Cortex of kidney (tissue), 1 donor: ENCODE measurements around the gene TYMS.

ENCODE experiments used
- DNase-seq: peaks from one replicate; lab custom pipeline; 2025; lab: John Stamatoyannopoulos, UW

Gene TYMS

GRCh38 chr18:647304-647703 lies 10.1 kb upstream of the TYMS start:
- DNase-seq: no peak

- DNase-seq: no peak
Measured at GRCh38 chr18:649341-649740, 8.1 kb upstream of the TYMS start.

GRCh38 chr18:650428-650858 lies 7.0 kb upstream of the TYMS start:
- DNase-seq: no peak

GRCh38 chr18:652131-652530 lies 5.3 kb upstream of the TYMS start:
- no peak for DNase-seq

GRCh38 chr18:653512-653911 lies 3.9 kb upstream of the TYMS start:
- no peak for DNase-seq

GRCh38 chr18:654601-655000 lies 2.9 kb upstream of the TYMS start:
- no peak for DNase-seq

- no peak for DNase-seq
Measured at GRCh38 chr18:655445-655844, 2.0 kb upstream of the TYMS start.

- no peak for DNase-seq
Measured at GRCh38 chr18:658001-658946, 821 bp downstream of the TYMS start.

GRCh38 chr18:658947-659533 lies 1.6 kb downstream of the TYMS start:
- DNase-seq: no peak

GRCh38 chr18:659597-659996 lies 2.1 kb downstream of the TYMS start:
- no peak for DNase-seq

GRCh38 chr18:662197-662596 lies 4.7 kb downstream of the TYMS start:
- DNase-seq: no peak

- DNase-seq: no peak
Measured at GRCh38 chr18:666177-666576, 8.7 kb downstream of the TYMS start.

- no peak for DNase-seq
Measured at GRCh38 chr18:666628-667027, 9.2 kb downstream of the TYMS start.

- DNase-seq: no peak
Measured at GRCh38 chr18:668260-668659, 10.8 kb downstream of the TYMS start.

GRCh38 chr18:669077-669476 lies 11.6 kb downstream of the TYMS start:
- DNase-seq: no peak

- no peak for DNase-seq
Measured at GRCh38 chr18:670522-670921, 13.1 kb downstream of the TYMS start.

GRCh38 chr18:671405-671804 lies 14.0 kb downstream of the TYMS start:
- no peak for DNase-seq

- no peak for DNase-seq
Measured at GRCh38 chr18:673317-673716, 15.9 kb downstream of the TYMS start.

- no peak for DNase-seq
Measured at GRCh38 chr18:673769-674168, 16.3 kb downstream of the TYMS start.

GRCh38 chr18:675307-675706 lies 17.9 kb downstream of the TYMS start:
- no peak for DNase-seq

GRCh38 chr18:676069-676468 lies 18.6 kb downstream of the TYMS start:
- DNase-seq: no peak

GRCh38 chr18:676736-677135 lies 19.3 kb downstream of the TYMS start:
- no peak for DNase-seq

GRCh38 chr18:677145-677544 lies 19.7 kb downstream of the TYMS start:
- no peak for DNase-seq
